Measurements from ENCODE around the gene CLTCL1.
"Not testable (repeated sequence)": the region's sequence is repeated elsewhere in the genome, so short reads cannot be mapped to it uniquely, and the experiment has no call there.

Gene CLTCL1

DNA sequence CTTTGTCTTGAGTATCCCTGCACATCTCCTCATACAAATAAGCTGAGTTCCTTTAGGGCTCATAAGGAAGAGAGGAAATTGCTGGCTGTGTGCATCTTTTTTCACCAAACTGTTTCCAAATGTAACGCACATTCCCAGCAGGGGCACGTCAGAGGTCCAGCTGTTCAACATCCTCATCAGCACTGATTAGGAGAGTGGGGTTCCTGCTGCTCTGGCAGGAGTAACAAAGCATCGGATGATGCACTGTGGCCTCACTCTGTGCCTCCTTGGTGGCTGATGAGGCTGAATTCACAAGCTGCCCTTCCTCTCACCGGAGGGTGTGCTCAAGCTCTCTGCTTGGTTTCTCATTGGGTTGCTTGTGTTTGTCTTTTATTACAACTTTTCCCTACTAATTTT lies 77.4 kb downstream of the CLTCL1 start:
- DNase-seq = no peak

- DNase-seq = no peak
Measured at GRCh38 chr22:19213442-19214077, 78.0 kb downstream of the CLTCL1 start.

- no peak for DNase-seq
Measured at GRCh38 chr22:19213001-19213400, 78.5 kb downstream of the CLTCL1 start.

DNA sequence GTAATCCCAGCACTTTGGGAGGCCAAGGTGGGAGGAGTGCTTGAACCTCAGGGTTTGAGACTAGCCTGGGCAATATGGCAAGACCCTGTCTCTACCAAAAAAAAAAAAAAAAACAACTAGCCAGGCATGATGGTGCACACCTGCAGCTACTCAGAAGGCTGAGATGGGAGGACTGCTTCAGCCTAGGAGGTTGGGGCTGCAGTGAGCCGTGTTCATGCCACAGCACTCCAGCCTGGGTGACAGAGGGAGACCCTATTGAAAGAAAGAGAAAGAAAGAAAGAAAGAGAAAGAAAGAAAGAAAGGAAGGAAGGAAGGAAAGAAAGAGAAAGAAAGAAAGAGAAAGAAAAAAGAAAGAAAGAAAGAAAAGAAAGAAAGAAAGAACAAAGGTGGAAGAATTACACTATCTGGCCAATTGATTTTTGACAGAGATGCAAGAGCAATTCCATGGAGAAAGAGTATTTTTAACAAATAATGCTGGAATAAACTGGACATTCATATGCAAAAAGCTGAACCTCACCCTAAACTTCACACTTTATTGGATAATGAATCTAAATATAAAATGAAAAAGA lies 79.1 kb downstream of the CLTCL1 start:
- no peak for DNase-seq

DNA sequence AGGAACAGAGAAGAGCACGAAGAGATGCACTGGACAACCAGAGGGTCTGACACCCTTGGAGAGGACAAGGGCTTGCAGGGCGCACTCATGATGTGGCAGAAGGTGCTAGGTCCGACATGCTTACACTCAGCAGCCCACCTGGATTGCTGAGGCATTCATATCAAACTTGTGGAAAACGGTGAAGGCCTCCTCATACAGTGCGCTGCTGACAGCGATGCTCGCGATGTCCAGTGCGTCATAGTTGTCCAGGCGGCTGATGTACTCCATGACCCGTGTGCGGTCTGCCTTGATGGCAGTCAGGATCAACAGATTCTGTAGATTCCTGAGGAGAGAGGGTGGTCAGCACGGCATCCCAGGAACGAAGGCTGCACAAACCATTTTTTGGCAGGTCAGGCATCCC lies 81.3 kb downstream of the CLTCL1 start:
- DNase-seq = no peak

GRCh38 chr22:19208287-19208847 lies 83.2 kb downstream of the CLTCL1 start:
- no peak for DNase-seq

- no peak for DNase-seq
Measured at GRCh38 chr22:19207884-19208283, 83.6 kb downstream of the CLTCL1 start.

DNA sequence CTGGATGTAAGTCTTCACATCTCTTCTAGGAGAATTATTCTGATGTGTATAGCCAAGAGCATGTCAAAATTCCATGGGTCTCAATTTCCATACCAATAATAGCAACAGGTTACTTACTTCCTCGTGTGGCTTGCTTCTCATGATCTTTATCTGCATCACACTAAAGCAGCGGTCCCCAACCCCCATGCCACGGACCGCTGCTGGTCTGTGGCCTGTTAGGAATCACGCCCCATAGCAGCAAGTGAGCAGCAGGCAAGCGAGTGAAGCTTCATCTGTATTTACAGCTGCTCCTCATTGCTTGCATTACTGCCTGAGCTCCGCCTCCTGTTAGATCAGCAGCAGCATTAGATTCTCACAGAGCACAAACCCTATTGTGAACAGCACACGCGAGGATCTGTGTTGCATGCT lies 84.1 kb downstream of the CLTCL1 start:
- no peak for DNase-seq

- no peak for DNase-seq
Measured at GRCh38 chr22:19206287-19206686, 85.2 kb downstream of the CLTCL1 start.

GRCh38 chr22:19204640-19205039 lies 86.9 kb downstream of the CLTCL1 start:
- DNase-seq = no peak

DNA sequence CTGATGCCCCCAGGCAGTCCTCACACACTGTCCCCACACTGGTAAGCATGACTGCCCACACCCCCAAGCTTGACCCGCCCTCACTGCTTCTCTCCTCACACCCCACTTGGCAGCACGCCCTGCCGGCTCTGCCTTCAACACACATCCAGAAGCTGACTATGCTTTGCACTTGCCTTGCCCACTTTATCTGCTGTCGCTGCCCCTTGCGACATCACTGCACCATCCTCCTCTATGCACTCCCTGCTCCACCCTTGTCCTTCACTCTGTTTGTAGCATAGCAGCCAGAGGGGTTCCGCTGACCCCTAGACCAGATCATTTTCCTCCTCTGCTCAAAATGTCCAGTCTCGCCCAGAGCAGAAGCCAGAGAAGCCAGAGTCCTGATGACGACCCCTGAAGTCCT lies 87.7 kb downstream of the CLTCL1 start:
- no peak for DNase-seq

GRCh38 chr22:19202799-19203186 lies 88.7 kb downstream of the CLTCL1 start:
- not testable (repeated sequence) for DNase-seq

- DNase-seq = no peak
Measured at GRCh38 chr22:19201869-19202798, 89.4 kb downstream of the CLTCL1 start.

DNA sequence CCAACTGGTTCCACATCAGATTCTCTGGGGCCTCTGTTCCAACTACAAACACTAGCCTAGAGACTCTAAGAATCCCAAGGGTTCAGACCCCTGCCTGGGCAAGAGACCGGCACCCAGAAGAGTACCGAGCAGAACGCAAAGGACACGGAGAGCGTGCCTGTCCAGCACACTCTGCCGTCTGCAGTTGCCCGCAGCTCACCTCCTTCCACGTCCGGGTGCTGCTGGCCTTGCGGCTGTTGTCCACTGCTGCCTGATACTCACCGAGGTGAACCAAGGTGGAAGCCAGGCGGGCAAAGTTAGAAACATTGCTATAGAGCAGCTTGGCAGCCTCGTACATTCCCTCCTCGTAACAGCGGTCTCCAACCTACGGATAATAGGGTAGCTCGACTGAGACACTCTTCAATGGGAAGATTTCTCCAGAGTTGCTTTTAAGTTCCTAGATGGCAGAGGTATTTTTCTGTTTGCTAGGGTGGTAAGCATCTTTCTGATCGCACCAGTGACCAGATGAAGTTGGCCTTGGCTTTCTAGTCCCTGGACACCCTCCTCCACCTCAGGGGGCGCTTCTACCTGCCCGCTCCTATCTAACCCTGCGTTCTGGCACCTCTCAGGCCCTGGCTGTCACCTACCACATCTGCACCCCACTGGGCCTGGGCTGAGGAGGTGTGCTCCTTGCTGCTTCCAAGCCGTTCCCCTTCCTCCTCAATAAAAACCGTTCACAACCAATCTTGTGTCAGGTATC lies 90.2 kb downstream of the CLTCL1 start:
- DNase-seq = no peak

DNA sequence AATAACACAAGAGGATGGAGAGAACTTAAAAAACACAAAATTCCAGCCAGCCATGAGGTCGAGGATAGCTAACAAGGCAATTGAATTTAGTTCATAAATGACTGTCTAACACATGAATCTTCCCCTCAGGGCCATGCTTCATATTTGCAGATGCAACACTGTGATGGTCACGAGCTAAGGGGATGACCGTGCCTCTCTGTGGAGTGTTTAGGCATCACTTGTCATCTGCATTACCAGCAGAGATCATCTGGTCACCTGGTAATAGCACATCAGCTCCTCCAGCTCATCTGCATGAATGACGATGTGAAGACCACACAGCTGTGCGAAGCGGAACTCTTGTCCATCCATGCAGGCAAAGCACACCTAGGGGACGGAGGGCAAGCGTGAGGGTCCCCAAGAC lies 92.0 kb downstream of the CLTCL1 start:
- no peak for DNase-seq

DNA sequence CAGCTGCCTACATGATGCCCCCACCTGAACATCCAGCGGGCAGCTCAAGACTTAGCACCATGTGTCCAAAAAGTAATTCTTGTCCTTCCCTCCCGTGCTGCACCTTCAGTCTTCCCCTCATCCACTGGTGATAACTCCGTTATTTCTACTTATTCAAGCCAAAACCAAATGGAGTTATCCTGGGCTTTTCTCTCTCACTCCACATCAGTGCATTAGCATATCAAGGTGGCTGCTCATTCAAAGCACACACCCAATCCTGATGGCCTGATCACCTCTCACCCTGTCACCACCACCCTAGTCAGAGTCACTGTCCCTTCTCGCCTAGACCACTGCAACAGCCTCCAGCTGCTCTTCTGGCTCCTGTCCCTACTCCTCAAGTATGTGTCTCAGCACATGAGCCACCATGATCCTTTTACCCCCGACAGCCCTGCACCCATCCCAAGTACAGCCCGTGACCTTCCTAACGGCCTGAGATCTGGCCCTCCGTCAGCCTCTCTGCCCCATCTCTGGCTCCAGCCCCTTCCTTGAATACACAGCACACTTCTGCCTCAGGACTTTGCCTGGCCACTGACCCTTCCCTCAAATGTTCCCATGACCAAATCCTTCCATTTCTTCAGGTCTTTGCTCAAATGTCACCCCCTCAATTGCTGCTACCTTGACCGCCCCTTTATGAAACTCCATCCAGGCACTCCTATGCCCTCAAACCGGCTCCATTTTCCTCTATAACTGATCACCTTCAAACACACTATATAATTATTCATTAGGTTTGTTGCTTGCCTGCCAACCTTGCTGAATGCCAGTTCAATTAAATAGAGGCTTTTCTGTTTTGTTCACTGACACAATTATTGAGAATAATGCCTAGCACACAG lies 93.3 kb downstream of the CLTCL1 start:
- DNase-seq = no peak

DNA sequence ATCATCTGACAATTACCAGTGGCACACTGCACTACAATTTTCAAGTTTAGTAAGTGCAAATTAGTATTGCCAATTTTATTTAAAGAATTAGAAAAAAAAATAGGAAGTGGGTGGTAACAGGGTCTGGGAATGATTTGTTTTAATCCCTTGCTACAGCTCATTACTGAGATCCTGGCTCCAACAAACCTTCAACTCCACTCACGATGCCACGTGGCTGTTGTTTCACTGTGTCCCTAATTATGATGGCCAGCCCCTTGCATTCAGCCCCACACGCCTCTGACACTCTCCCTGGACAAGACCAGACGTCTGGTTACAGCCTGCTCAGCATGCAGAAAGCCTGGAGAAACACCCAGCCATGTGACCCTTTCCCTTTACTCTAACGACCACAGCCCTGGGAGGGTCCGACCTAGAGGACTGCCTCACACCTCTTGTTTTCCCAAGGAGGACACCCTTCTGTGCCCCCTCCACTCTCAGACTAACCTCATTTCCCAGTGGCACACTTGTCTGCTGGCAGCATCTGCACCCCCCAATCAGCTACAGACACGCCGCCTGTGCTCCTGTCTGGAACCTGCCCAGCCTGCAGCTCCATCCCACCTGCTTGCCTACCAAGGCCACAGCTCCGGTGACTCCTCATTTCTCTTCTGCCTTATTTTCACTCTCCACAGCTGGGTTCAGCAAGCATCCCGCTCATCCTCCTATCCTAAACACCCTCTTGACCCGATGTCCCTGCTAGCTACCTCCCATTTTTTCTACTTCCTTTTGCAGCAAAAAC lies 94.5 kb downstream of the CLTCL1 start:
- no peak for DNase-seq

DNA sequence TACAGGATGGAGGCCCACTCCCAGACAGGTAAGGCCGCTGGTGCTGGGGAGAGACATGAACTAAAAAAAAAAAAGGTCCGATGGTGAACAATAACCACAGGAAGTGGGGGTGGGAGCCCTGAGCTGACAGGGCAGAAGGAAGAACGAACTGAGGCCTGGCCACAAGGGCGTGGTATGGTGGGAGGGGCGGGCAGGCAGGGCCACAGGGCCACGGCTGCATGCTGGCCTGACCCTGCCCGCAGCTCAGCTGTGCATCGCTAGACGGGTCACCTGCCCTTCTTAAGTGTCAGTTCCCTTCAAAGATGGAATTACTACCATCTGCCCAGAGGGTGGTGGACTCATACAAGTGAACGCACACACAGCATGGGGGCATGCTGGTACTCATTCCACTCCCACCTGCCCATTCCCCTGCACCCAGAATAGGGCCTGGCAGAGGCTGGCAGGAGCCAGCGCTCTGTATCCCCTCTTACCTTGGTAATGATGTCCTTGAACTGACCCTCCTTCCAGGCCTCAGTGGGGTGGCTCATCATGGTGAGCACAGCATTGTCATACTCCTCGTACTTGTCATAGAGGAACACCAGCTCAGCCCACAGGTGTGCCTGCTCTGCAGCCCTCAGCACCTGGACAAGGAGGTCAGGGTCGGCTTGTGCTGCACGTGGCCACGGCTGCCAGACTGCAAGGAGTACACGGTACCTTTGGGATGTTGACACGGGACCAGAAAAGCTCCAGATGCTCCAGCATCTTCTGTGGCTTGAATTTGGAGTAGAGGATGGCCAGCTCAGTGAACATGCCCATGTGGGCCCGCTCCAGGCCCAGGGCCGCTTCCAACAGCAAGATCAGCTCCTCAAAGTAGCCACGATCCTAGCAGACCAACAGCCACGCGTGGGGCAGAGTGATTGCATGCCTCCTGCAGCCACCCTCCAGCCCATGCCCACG lies 95.5 kb downstream of the CLTCL1 start:
- DNase-seq = no peak

DNA sequence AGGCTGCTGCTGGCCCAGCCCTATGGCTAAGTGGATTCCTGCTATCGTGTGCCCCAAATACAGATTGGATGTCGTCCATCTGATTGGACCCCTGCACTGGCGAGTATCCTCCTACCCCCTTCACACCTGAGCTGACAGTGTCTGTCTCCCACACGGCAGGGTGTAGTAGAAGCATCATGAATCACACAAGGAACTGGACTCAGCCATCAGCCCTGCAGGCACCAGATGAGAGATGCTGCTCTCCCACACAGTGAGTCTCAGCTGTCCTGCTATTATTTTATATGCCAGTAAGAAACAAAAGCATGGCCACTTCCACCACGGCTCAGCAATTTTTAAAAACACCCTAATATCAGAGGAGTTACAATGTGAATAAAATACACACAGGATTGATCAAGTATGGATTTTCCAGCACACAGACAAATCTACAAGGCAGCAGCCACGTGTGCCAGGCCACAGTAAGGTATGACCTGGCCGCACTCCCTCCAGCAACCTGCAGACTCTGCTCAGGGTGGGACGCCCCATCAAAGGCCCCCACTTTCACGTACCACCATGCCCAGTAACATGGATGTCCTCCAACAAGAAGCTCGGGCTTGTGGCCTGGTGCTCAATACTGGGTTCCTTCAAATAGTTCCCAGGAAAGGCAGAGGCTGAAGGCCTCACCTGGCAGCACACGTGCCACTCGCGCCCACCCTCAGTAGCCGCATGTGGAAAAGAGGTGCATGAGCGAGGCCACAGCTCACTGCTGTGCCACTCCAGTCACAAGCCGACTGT lies 96.6 kb downstream of the CLTCL1 start:
- no peak for DNase-seq
